Ishikawa (cell line): Measurements from ENCODE around the gene KCNJ1.

Source experiments
- EP300 ChIP-seq: IDR thresholded peaks from 2 replicates; pipeline ENCODE4 v1.6.1; 2012; ENCODE audit warnings: borderline replicate concordance
- RAD21 ChIP-seq: IDR thresholded peaks from 2 replicates; pipeline ENCODE4 v1.6.1; 2012; ENCODE audit warnings: low read depth

DNA sequence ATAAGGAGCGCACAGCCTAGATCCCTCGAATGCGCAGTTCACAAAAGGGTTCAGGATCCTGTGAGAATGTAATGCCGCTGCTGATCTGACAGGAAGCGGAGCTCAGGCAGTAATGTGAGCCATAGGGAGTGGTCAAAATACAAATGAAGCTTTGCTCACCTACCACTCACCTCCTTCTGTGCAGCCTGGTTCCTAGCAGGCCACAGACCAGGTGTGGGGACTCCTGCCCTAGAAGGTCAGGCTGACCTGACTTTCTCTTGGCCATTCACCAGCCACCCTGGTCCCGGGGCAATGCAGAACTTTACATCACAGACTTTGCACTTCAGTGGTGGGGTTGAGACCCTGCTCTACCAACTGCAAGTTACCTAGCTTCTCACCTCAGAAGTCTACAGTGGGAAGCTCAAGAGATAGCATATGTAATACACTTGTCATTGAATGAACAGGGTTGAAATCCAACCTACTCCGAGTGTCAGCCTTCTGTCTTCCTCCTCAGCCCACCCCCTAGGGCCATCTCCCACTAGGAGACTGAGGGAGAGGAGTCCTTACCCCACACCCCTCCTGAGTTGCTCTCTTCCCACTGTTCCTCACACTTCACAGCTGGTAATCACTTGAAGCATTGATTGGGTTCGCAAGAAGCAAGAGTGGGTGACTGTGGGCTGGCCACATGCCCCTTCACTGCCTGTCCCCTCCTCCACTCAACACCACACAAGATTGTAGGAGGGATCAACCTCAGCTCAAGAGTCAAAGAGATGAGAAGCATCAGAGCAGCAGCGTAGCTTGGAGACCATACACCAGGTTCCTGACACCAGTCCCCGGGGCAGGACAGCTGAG, 2.0 kb upstream of the KCNJ1 start:
- TF ChIP-seq EP300 (no peak), RAD21 (no peak)
